ENCODE data around the gene RPL27. TPM values are rescaled to one million over a fixed set of nuclear protein-coding genes. Genes with fewer than 3 reads are reported as not detected.
"Not testable (repeated sequence)": the region's sequence is repeated elsewhere in the genome, so short reads cannot be mapped to it uniquely, and the experiment has no call there.

Gene RPL27
- polyA plus RNA-seq, 2 donors = 2,102 to 2,622 TPM

DNA sequence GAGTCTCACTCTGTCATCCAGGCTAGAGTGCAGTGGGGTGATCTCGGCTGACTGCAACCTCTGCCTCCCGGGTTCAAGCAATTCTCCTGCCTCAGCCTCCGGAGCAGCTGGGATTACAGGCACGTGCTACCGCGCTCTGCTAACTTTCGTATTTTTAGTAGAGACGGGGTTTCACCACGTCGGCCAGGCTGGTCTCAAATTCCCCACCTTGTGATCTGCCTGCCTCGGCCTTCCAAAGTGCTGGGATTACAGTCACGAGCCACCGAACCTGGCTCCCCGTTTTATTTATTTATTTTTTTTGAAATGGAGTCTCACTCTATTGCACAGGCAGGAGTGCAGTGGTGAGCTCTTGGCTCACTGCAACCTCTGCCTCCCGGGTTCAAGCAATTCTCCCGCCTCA, 22.5 kb upstream of the RPL27 start:
- WGBS, 2 donors = 91% methylated on average over 16 of the region's 16 CpGs
- H3K4me3 ChIP-seq (ENCODE audit: low read depth in 1 of 2, low read length in 2 of 2); H3K4me1 ChIP-seq (ENCODE audit: control insufficient read depth in 2 of 2, insufficient read depth in 2 of 2, low read length in 1 of 2); H3K36me3 ChIP-seq (ENCODE audit: control insufficient read depth in 2 of 2, insufficient read depth in 2 of 2, low read length in 1 of 2); H3K27me3 ChIP-seq (ENCODE audit: control insufficient read depth in 1 of 2, insufficient read depth in 2 of 2, low read length in 2 of 2); H3K27ac ChIP-seq (ENCODE audit: low read depth in 2 of 2, low read length in 1 of 2); H3K9me3 ChIP-seq (ENCODE audit: control insufficient read depth in 2 of 2, insufficient read depth in 1 of 2, low read depth in 1 of 2, low read length in 1 of 2): not testable (repeated sequence)

DNA sequence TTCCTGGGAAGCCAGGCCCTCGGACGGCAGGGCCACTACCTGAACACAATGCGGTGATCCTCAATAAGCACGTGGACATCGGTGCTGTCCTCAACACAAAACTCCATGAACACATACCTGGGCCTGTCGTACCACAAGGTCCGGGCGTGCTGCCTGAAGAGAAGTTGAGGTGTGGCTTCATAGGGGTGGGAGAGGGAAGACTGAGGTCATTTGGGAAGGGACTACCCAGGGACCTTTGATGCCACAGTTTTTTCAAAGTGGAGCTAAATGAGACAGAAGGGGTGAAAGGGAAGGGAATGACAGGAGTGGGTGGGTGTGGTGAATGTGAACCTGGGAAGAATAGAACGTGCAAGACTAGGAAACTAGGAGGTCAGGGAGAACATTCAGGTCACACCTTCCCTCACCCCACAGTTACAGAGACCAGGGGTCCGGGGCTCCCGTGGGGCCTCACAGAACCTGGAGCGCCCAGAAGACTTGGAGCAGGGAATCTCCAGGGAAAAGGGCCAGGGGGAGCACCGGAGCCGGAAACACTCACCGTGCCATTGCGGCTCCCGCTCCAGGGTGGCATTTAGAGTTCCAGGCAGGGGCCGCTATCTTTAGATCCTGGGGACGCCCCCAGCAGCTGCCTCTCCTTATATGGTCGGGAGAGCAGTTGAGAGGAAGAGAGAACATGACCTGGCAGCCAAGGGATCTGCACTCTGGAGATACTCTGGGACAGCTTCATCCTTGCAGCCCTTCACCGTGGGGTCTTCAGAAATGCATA, 18.5 kb upstream of the RPL27 start, which contains the start of gene PTGES3L:
Gene PTGES3L (minus strand): TSS at position 570 of the 763 bp plus-strand sequence. CDS start 27 bp downstream, at position 543.
- H3K4me1 ChIP-seq (ENCODE audit: control insufficient read depth in 2 of 2, insufficient read depth in 2 of 2, low read length in 1 of 2) = peaks cover 0 to 4% of the 10 kb centered on the region in 2 donors
- H3K27ac ChIP-seq (ENCODE audit: low read depth in 2 of 2, low read length in 1 of 2) = peak within 1 kb of the TSS; percentile 87 to 93
- WGBS, 2 donors = 32 to 33% methylated on average over 21 of the region's 21 CpGs

DNA sequence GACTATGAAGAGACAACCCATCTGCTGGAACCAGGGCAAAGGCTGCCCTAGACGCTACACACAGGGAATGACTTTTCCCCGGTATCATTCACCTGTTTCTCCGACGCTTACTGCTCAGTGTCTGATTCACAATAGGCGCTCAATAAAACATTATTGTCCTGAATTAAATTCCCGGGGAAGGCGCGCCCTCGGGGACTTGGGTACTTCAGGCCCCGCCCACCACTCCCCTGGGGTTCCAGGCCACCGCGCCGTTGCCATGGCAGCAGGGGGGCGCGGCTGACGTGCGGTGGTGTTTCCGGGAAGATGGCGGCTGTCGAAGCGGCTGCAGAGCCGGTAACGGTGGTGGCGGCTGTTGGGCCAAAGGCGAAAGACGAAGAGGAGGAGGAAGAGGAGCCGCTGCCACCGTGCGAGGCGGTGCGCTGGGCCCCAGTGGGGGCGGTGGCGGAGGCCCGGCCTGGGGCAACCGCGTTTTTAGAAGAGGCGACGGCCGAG, 17.9 kb upstream of the RPL27 start, which contains the start of gene RUNDC1:
Gene RUNDC1 (plus strand): TSS at position 292 of the 492 bp plus-strand sequence. CDS start 12 bp downstream, at position 304.
- Histone ChIP-seq H3K9me3 (ENCODE audit: control insufficient read depth in 2 of 2, insufficient read depth in 1 of 2, low read depth in 1 of 2, low read length in 1 of 2) (no peaks in the 10 kb centered on the region), H3K4me3 (ENCODE audit: low read depth in 1 of 2, low read length in 2 of 2) (peak within 1 kb of the TSS; percentile 75 to 97), H3K4me1 (ENCODE audit: control insufficient read depth in 2 of 2, insufficient read depth in 2 of 2, low read length in 1 of 2) (peaks cover 0 to 4% of the 10 kb centered on the region in 2 donors), H3K27me3 (ENCODE audit: control insufficient read depth in 1 of 2, insufficient read depth in 2 of 2, low read length in 2 of 2) (no peaks in the 10 kb centered on the region), H3K27ac (ENCODE audit: low read depth in 2 of 2, low read length in 1 of 2) (peak within 1 kb of the TSS; percentile 87 to 93), H3K36me3 (ENCODE audit: control insufficient read depth in 2 of 2, insufficient read depth in 2 of 2, low read length in 1 of 2) (no peaks in the 10 kb centered on the region)
- 0 to 1% methylated on average over 23 to 39 of the region's 39 CpGs for WGBS, 2 donors

More for the DNA sequence above, 18.5 kb upstream of the RPL27 start, which contains the start of gene PTGES3L:
- no peaks in the 10 kb centered on the region for H3K36me3 ChIP-seq (ENCODE audit: control insufficient read depth in 2 of 2, insufficient read depth in 2 of 2, low read length in 1 of 2)
- no peaks in the 10 kb centered on the region for H3K9me3 ChIP-seq (ENCODE audit: control insufficient read depth in 2 of 2, insufficient read depth in 1 of 2, low read depth in 1 of 2, low read length in 1 of 2)
- H3K27me3 ChIP-seq (ENCODE audit: control insufficient read depth in 1 of 2, insufficient read depth in 2 of 2, low read length in 2 of 2) = no peaks in the 10 kb centered on the region
- H3K4me3 ChIP-seq (ENCODE audit: low read depth in 1 of 2, low read length in 2 of 2) = peak within 1 kb of the TSS; percentile 75 to 97

DNA sequence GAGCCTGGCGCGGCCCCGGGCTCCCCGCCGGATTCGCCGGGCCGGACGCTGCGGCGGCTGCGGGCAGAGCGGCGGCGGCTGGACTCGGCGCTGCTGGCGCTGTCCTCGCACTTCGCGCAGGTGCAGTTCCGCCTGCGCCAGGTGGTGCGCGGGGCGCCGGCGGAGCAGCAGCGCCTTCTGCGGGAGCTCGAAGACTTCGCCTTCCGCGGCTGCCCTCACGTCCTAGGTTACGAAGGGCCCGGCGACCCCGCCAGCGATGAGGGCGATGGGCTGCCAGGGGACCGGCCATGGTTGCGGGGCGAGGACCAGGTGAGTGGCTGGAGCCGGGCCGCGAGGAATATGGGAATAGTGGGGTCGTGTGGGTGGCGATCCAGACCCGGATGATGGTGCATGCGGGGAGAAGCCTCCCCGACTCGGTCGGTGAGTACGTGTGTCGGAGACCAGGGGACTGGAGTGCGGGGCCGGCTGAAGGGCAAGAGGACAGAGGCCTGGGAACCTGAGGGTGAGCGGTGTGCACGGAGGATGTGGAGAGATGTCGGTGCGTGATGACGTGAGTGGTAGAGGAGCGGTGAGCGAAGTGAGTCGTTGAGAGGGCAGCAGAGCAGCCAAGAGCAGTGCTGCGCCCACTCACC, 17.3 kb upstream of the RPL27 start:
- WGBS, 2 donors = 0% methylated on average over 56 to 67 of the region's 67 CpGs

DNA sequence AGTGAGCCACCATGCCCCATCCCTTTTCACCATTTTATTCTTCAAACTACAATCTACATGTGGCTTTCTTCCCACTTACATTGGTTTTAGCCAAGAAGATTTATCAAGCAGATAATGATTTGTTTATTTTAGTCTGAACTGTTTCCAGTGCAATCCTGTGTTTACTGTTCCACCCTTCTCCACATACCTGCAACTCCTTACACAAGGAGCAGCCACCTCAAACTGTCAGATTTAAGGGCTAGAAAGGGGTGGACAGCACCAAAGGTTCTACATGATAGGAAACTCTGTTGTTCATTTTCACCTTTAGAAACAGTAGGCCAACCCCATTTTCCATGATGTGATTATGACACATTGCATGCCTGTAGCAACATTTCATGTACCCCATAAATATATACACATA, 16.0 kb upstream of the RPL27 start:
- Histone ChIP-seq H3K4me3 (ENCODE audit: low read depth in 1 of 2, low read length in 2 of 2) (no peak overlapping the region), H3K4me1 (ENCODE audit: control insufficient read depth in 2 of 2, insufficient read depth in 2 of 2, low read length in 1 of 2) (peaks cover 0 to 4% of the 10 kb centered on the region in 2 donors), H3K27me3 (ENCODE audit: control insufficient read depth in 1 of 2, insufficient read depth in 2 of 2, low read length in 2 of 2) (no peaks in the 10 kb centered on the region), H3K27ac (ENCODE audit: low read depth in 2 of 2, low read length in 1 of 2) (no peak overlapping the region), H3K9me3 (ENCODE audit: control insufficient read depth in 2 of 2, insufficient read depth in 1 of 2, low read depth in 1 of 2, low read length in 1 of 2) (no peaks in the 10 kb centered on the region), H3K36me3 (ENCODE audit: control insufficient read depth in 2 of 2, insufficient read depth in 2 of 2, low read length in 1 of 2) (peaks cover 0 to 5% of the 10 kb centered on the region in 2 donors)

More for the DNA sequence above, 17.3 kb upstream of the RPL27 start:
- H3K36me3 ChIP-seq (ENCODE audit: control insufficient read depth in 2 of 2, insufficient read depth in 2 of 2, low read length in 1 of 2) = peaks cover 0 to under 1% of the 10 kb centered on the region in 2 donors
- H3K4me3 ChIP-seq (ENCODE audit: low read depth in 1 of 2, low read length in 2 of 2) = peak overlapping the region; percentile 75 to 97
- H3K4me1 ChIP-seq (ENCODE audit: control insufficient read depth in 2 of 2, insufficient read depth in 2 of 2, low read length in 1 of 2) = peaks cover 0 to 4% of the 10 kb centered on the region in 2 donors
- H3K27ac ChIP-seq (ENCODE audit: low read depth in 2 of 2, low read length in 1 of 2) = peak overlapping the region; percentile 87 to 93
- no peaks in the 10 kb centered on the region for H3K9me3 ChIP-seq (ENCODE audit: control insufficient read depth in 2 of 2, insufficient read depth in 1 of 2, low read depth in 1 of 2, low read length in 1 of 2)
- no peaks in the 10 kb centered on the region for H3K27me3 ChIP-seq (ENCODE audit: control insufficient read depth in 1 of 2, insufficient read depth in 2 of 2, low read length in 2 of 2)

DNA sequence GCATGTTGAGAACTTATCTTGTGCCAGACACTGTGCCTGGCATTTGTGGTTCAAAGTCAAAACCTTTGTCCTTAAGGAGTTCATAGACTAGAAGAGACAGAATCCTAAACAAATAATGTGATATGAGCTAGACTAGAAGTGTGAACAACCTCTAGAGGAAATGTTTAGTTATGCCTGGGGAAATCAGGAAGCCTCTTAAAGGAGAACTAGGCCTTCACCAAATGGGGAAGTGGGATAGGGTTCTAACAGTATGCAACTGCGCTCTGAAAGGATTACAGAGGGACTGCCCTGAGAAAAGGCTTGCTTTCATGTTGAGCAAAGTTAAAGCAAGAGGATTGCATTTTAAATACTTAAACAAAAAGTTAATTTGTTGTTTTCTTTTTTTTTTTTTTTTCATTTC, 13.0 kb upstream of the RPL27 start:
- Histone ChIP-seq H3K9me3 (ENCODE audit: control insufficient read depth in 2 of 2, insufficient read depth in 1 of 2, low read depth in 1 of 2, low read length in 1 of 2) (no peaks in the 10 kb centered on the region), H3K27me3 (ENCODE audit: control insufficient read depth in 1 of 2, insufficient read depth in 2 of 2, low read length in 2 of 2) (no peaks in the 10 kb centered on the region), H3K27ac (ENCODE audit: low read depth in 2 of 2, low read length in 1 of 2) (no peak overlapping the region), H3K36me3 (ENCODE audit: control insufficient read depth in 2 of 2, insufficient read depth in 2 of 2, low read length in 1 of 2) (peaks cover 6 to 21% of the 10 kb centered on the region in 2 donors), H3K4me1 (ENCODE audit: control insufficient read depth in 2 of 2, insufficient read depth in 2 of 2, low read length in 1 of 2) (no peaks in the 10 kb centered on the region), H3K4me3 (ENCODE audit: low read depth in 1 of 2, low read length in 2 of 2) (no peak overlapping the region)
- WGBS, 2 donors = 0 to 11% methylated on average over 1 of the region's 1 CpG

DNA sequence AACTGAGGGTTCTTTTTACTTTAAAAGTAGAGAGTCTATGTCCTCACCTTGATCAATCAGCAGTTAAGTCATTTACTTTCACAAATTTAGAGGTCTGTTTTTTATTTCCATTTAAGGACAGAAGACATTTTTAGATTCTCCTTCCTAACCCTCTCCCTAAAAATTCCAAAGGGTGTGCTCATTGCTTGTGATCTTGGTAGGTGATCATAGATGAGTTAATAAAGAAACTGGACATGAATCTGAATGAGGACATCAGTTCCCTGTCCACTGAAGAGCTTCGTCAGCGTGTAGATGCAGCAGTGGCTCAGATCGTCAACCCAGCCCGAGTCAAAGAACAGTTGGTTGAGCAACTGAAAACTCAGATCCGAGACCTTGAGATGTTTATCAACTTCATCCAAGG, 9.1 kb upstream of the RPL27 start:
- WGBS, 2 donors = 91% methylated on average over 5 of the region's 5 CpGs

DNA sequence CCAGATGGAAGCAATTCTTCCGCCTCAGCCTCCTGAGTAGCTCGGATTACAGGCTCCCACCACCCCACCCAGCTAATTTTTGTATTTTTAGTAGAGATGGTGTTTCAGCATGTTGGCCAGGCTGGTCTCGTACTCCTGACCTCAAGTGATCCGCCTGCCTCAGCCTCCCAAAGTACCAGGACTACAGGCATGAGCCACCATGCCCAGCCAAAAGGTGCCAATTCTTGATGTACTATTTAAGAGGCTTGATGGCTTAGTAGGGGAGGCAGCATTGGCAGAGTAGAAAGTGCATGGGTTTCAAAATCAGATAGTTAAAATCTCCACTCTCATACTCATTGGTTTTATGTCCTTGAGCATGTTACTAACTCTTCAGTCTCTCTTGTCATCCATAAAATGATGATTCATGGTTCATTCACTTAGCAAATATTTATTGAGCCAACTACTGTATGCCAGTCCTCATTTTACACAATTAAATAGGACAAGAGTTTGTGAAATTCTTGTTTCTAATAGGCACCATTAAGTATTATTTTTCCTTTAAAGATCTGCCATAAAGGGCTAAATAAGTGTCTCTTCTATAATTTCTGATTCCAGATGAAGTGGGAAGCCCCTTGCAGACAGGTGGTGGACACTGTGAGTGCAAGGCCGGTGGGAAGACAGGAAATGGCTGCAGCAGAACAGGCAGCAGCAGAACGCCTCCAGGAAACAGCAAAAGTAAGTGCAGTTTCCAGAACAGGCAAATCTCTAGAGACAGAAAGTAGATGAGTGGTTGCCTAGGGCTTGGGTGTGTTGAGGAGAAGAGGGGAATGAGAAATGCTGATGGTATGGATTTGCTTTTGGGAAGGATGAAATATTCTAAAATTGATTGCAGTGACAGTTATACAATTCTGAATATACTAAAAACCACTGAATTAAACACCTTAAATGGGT, 8.2 kb upstream of the RPL27 start:
- WGBS, 2 donors = 73 to 85% methylated on average over 6 of the region's 6 CpGs
- H3K27ac ChIP-seq (ENCODE audit: low read depth in 2 of 2, low read length in 1 of 2) = no peak overlapping the region

More for the DNA sequence above, 9.1 kb upstream of the RPL27 start:
- H3K27me3 ChIP-seq (ENCODE audit: control insufficient read depth in 1 of 2, insufficient read depth in 2 of 2, low read length in 2 of 2) = no peaks in the 10 kb centered on the region
- H3K36me3 ChIP-seq (ENCODE audit: control insufficient read depth in 2 of 2, insufficient read depth in 2 of 2, low read length in 1 of 2) = peaks cover 22 to 37% of the 10 kb centered on the region in 2 donors
- H3K27ac ChIP-seq (ENCODE audit: low read depth in 2 of 2, low read length in 1 of 2) = no peak overlapping the region
- H3K4me3 ChIP-seq (ENCODE audit: low read depth in 1 of 2, low read length in 2 of 2) = no peak overlapping the region
- H3K9me3 ChIP-seq (ENCODE audit: control insufficient read depth in 2 of 2, insufficient read depth in 1 of 2, low read depth in 1 of 2, low read length in 1 of 2) = no peaks in the 10 kb centered on the region
- no peaks in the 10 kb centered on the region for H3K4me1 ChIP-seq (ENCODE audit: control insufficient read depth in 2 of 2, insufficient read depth in 2 of 2, low read length in 1 of 2)

DNA sequence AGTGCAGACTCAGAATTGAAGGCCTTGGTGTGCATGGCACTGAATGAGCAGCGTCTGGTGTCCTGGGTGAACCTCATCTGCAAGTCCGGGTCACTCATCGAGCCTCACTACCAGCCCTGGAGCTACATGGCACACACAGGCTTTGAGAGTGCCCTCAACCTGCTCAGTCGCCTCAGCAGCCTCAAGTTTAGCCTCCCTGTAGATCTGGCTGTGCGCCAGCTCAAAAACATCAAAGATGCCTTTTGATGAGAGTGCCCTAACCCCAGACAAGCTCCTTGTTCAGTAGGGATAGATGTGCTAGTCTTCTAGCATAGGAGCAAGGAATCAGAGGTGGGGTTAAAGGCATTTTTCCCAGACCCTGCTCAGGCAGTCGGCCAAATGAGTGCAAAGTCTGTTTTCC, 6.7 kb upstream of the RPL27 start:
- 92 to 96% methylated on average over 6 of the region's 6 CpGs for whole genome bisulfite sequencing, 2 donors
- H3K36me3 ChIP-seq (ENCODE audit: control insufficient read depth in 2 of 2, insufficient read depth in 2 of 2, low read length in 1 of 2) = peaks cover 22 to 34% of the 10 kb centered on the region in 2 donors
- no peaks in the 10 kb centered on the region for H3K27me3 ChIP-seq (ENCODE audit: control insufficient read depth in 1 of 2, insufficient read depth in 2 of 2, low read length in 2 of 2)
- H3K27ac ChIP-seq (ENCODE audit: low read depth in 2 of 2, low read length in 1 of 2) = no peak overlapping the region
- no peaks in the 10 kb centered on the region for H3K4me1 ChIP-seq (ENCODE audit: control insufficient read depth in 2 of 2, insufficient read depth in 2 of 2, low read length in 1 of 2)
- no peaks in the 10 kb centered on the region for H3K9me3 ChIP-seq (ENCODE audit: control insufficient read depth in 2 of 2, insufficient read depth in 1 of 2, low read depth in 1 of 2, low read length in 1 of 2)
- H3K4me3 ChIP-seq (ENCODE audit: low read depth in 1 of 2, low read length in 2 of 2) = no peak overlapping the region

More for the DNA sequence above, 8.2 kb upstream of the RPL27 start:
- H3K27me3 ChIP-seq (ENCODE audit: control insufficient read depth in 1 of 2, insufficient read depth in 2 of 2, low read length in 2 of 2) = no peaks in the 10 kb centered on the region
- H3K9me3 ChIP-seq (ENCODE audit: control insufficient read depth in 2 of 2, insufficient read depth in 1 of 2, low read depth in 1 of 2, low read length in 1 of 2) = no peaks in the 10 kb centered on the region
- H3K36me3 ChIP-seq (ENCODE audit: control insufficient read depth in 2 of 2, insufficient read depth in 2 of 2, low read length in 1 of 2) = peaks cover 22 to 37% of the 10 kb centered on the region in 2 donors
- H3K4me3 ChIP-seq (ENCODE audit: low read depth in 1 of 2, low read length in 2 of 2) = no peak overlapping the region
- H3K4me1 ChIP-seq (ENCODE audit: control insufficient read depth in 2 of 2, insufficient read depth in 2 of 2, low read length in 1 of 2) = no peaks in the 10 kb centered on the region

Data from esophagus (tissue), 2 donors.